OCI-LY1 (cell line): ENCODE results near the gene PRKG2.

Experiments used
- H2AFZ ChIP-seq: fragments of 200-600 bp; sonication (generic), shearing (Covaris generic); 2 replicates; pipeline ENCODE4 v1.6.0; 2014; ENCODE audit warnings: antibody characterized with exemption, mild to moderate bottlenecking, low read length
- H3F3A ChIP-seq: fragments of 200-600 bp; sonication (generic), shearing (Covaris generic); 2 replicates; pipeline ENCODE4 v1.6.0; 2014; ENCODE audit warnings: mild to moderate bottlenecking, antibody characterized with exemption, low read length, moderate library complexity; ENCODE audit not compliant: insufficient read depth
- H3K27ac ChIP-seq: fragments of 200-600 bp; sonication (generic); 2 replicates; pipeline ENCODE4 v1.5.1; 2014; ENCODE audit warnings: low read length, mixed run types, mild to moderate bottlenecking, low read depth; ENCODE audit not compliant: poor library complexity, severe bottlenecking
- H3K27me3 ChIP-seq: fragments of 200-600 bp; sonication (generic); 2 replicates; pipeline ENCODE4 v1.6.0; 2014; ENCODE audit warnings: antibody characterized with exemption, mild to moderate bottlenecking, low read length, moderate library complexity; ENCODE audit not compliant: insufficient read depth
- H3K36me3 ChIP-seq: fragments of 200-600 bp; sonication (generic); 2 replicates; pipeline ENCODE4 v1.6.1; 2014; ENCODE audit warnings: mild to moderate bottlenecking, antibody characterized with exemption, low read length, moderate library complexity, mixed read lengths; ENCODE audit not compliant: insufficient read depth
- H3K4me1 ChIP-seq: fragments of 200-600 bp; sonication (generic); 2 replicates; pipeline ENCODE4 v1.5.1; 2014; ENCODE audit warnings: mild to moderate bottlenecking, low read length, moderate library complexity; ENCODE audit not compliant: insufficient read depth, severe bottlenecking
- H3K4me2 ChIP-seq: fragments of 200-600 bp; sonication (generic), shearing (Covaris generic); 2 replicates; pipeline ENCODE4 v1.6.1; 2014; ENCODE audit warnings: low read length
- H3K4me3 ChIP-seq: fragments of 200-600 bp; sonication (generic); 2 replicates; pipeline ENCODE4 v1.5.1; 2014; ENCODE audit warnings: low read length, low read depth, mild to moderate bottlenecking, mixed read lengths; ENCODE audit not compliant: poor library complexity, severe bottlenecking
- H3K79me2 ChIP-seq: fragments of 200-600 bp; shearing (Covaris generic); 2 replicates; pipeline ENCODE4 v1.6.1; 2016; ENCODE audit warnings: mixed run types, low read length, mixed read lengths; ENCODE audit not compliant: insufficient read depth
- H3K9ac ChIP-seq: fragments of 200-600 bp; sonication (generic), shearing (Covaris generic); 2 replicates; pipeline ENCODE4 v1.6.1; 2014; ENCODE audit warnings: mild to moderate bottlenecking, low read length, mixed read lengths
- H3K9me2 ChIP-seq: fragments of 200-600 bp; sonication (generic), shearing (Covaris generic); 2 replicates; pipeline ENCODE4 v1.6.1; 2014; ENCODE audit warnings: low read depth, mild to moderate bottlenecking, low read length, mixed read lengths
- H3K9me3 ChIP-seq: fragments of 200-600 bp; shearing (Covaris generic); 2 replicates; pipeline ENCODE4 v1.6.1; 2014; ENCODE audit warnings: low read length, mixed read lengths
- H4K20me1 ChIP-seq: fragments of 200-600 bp; sonication (generic), shearing (Covaris generic); 2 replicates; pipeline ENCODE4 v1.6.0; 2016; ENCODE audit warnings: mild to moderate bottlenecking, low read length; ENCODE audit not compliant: insufficient read depth
- CTCF ChIP-seq: fragments of 200-600 bp; sonication (generic), shearing (Covaris generic); IDR thresholded peaks from 2 replicates; pipeline ENCODE4 v1.5.1; 2017; ENCODE audit warnings: mild to moderate bottlenecking, antibody characterized with exemption, low read length, moderate library complexity, mixed read lengths
- EZH2 ChIP-seq: fragments of 200-600 bp; sonication (generic), shearing (Covaris generic); IDR thresholded peaks from 2 replicates; pipeline ENCODE4 v1.8.0; 2017; ENCODE audit warnings: borderline replicate concordance, mixed run types, mild to moderate bottlenecking, antibody characterized with exemption, low read length, moderate library complexity, mixed read lengths

PRKG2 gene

GRCh38 chr4:81038636-81039350 lies 176.2 kb downstream of the PRKG2 start:
- H3K9me3 ChIP-seq: no peaks in the 10 kb centered on the region
- H3K9me2 ChIP-seq: no peaks in the 10 kb centered on the region
- peaks cover 67% of the 10 kb centered on the region for H3K36me3 ChIP-seq
- H3K4me1 ChIP-seq: peaks cover 77% of the 10 kb centered on the region
- H3K27ac ChIP-seq: peak overlapping the region; percentile 95
- no peaks in the 10 kb centered on the region for H4K20me1 ChIP-seq
- TF ChIP-seq EZH2: no peak
- TF ChIP-seq CTCF: no peak
- H3F3A ChIP-seq: 0 out of 2 replicates have a peak, but pooled peaks cover 9% of the 10 kb centered on the region
- peak overlapping the region; percentile 50 for H3K9ac ChIP-seq
- H3K79me2 ChIP-seq: peaks cover 86% of the 10 kb centered on the region
- H3K4me3 ChIP-seq: peak overlapping the region; percentile 38
- H3K27me3 ChIP-seq: no peaks in the 10 kb centered on the region
- H3K4me2 ChIP-seq: peak overlapping the region; percentile 63
- no peak overlapping the region for H2AFZ ChIP-seq
